Epithelial cell of proximal tubule (primary cell): ENCODE data around the gene HDAC1. TPM values are rescaled to one million over a fixed set of nuclear protein-coding genes. Genes with fewer than 3 reads are reported as not detected.

Experiments used
- DNase-seq: peaks from one replicate; pipeline ENCODE4 v3.0.0-alpha.2; 2011; ENCODE audit warnings: low read depth
- H3K4me3 ChIP-seq: 2 replicates; pipeline ENCODE4 v1.5.1; 2011; ENCODE audit warnings: low read depth, mild to moderate bottlenecking, low read length
- total RNA-seq: library from RNA; depleted of rRNA; stranded (reverse); fragments of >200 nt; gene quantifications from 2 replicates; pipeline ENCODE4 v1.2.3, GENCODE V29; 2015
- TF ChIP-seq, protein P1 (sequence below): conservative IDR thresholded peaks from 2 replicates; pipeline ENCODE4 v1.5.1; 2012; ENCODE audit warnings: low read depth, mild to moderate bottlenecking, low read length

Gene HDAC1
- 117 and 127 TPM in 2 replicates for total RNA-seq

DNA sequence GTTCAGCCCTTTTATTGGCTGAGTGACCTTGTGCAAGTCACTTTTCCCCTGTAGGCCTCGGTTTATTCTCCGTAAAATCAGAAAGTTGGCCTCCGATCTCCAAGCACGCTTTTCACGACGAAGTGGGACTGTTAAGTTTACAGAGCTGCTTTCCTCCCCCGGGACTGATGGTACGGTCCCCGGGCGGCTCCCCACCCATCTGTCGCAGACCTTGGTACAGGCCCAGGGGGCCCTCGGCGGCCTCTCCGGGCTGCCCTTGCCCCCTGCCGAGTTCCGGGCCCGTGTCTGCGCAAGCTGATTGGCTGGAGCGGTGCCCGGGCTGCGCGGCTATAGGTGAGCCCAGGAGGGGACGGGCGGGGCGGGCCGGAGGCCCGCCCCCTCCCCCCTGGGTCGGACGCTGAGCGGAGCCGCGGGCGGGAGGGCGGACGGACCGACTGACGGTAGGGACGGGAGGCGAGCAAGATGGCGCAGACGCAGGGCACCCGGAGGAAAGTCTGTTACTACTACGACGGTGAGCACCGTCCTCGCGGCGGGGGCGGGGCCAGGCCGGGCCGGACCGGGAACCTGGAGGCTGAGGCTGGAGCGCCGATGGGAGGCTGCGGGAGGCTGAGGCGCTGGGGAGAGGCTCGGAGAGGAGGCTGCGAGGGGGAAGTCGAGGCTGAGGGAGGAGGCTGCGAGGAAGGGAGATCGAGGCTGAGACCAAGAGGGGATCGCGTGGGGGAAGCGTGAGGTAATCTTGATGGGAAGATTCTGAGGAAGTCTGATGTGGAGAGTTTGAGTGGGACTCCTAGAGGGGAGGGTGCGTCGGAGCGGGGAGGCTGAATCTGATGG lies at the start of gene HDAC1:
TSS of gene HDAC1 (plus strand) at position 376 of the 831 bp plus-strand sequence. CDS start at position 463, 87 bp downstream.
- peak; percentile 44 for DNase-seq
- TF ChIP-seq, protein P1, sequence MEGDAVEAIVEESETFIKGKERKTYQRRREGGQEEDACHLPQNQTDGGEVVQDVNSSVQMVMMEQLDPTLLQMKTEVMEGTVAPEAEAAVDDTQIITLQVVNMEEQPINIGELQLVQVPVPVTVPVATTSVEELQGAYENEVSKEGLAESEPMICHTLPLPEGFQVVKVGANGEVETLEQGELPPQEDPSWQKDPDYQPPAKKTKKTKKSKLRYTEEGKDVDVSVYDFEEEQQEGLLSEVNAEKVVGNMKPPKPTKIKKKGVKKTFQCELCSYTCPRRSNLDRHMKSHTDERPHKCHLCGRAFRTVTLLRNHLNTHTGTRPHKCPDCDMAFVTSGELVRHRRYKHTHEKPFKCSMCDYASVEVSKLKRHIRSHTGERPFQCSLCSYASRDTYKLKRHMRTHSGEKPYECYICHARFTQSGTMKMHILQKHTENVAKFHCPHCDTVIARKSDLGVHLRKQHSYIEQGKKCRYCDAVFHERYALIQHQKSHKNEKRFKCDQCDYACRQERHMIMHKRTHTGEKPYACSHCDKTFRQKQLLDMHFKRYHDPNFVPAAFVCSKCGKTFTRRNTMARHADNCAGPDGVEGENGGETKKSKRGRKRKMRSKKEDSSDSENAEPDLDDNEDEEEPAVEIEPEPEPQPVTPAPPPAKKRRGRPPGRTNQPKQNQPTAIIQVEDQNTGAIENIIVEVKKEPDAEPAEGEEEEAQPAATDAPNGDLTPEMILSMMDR, result no peak
- peak within 1 kb of the TSS; percentile 83 for H3K4me3 ChIP-seq

DNA sequence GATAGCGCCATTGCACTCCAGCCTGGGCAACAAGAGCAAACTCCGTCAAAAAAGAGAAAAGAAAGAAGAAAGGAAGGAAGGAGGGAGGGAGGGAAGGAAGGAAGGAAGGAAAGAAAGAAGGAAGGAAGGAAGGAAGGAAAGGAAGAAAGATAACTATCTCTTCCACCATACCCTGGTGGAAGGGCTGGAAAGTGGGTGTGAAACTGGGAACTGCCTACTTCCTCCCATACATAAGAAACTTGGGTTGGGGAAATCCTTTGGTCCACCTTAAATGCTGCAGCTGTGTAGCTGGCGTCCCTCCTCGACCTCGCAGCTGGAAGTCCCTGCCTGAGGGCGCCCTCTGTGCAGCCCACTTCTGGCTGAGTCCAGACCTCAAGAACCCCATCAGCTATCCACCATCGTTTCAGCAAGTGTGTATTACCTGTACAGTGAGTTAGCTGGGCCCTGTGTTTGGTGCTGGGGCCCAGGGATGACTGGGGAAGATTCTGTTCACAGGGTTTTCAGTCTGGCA lies 49.5 kb upstream of the HDAC1 start:
- no peak overlapping the region for H3K4me3 ChIP-seq
- no peak for DNase-seq
- TF ChIP-seq, protein P1, result no peak

DNA sequence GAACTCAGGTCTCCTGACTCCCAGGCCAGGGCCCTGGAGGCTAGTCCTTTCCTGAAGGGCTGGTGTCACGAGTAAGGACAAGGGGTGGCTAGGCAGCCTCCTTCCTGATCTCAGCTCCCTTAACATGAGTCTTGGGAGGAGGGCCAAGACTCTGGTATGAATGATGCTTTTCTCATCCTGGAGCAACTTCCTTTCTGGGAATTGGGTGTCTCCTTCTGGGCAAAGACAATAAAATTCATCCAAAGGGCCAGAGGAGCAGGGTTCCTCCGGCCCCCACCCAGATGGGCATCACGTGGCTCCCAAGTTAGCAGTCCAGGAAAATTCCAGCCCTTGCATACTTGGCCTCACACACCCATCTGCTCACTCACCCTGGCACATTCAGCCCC lies 45.0 kb upstream of the HDAC1 start, which contains the start of gene FAM167B:
TSS of gene FAM167B (plus strand) at position 335 of the 386 bp plus-strand sequence. CDS start 200 bp downstream, outside the sequence.
- TF ChIP-seq, protein P1, result no peak
- DNase-seq, result no peak
- H3K4me3 ChIP-seq, result no peak within 1 kb of the TSS

DNA sequence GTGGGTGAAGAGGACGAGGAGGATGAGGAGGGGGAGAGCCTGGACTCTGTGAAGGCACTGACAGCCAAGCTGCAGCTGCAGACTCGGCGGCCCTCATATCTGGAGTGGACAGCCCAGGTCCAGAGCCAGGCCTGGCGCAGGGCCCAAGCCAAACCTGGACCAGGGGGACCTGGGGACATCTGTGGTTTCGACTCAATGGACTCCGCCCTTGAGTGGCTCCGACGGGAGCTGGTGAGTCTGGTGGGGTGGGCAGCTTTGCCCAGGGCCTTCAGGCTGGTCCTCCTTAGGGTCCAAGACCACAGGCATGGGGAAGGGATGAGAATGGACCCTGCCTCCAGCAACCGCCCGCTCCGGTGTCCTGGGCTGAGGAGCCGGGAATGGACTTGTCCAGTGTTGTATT lies 44.4 kb upstream of the HDAC1 start:
- TF ChIP-seq, protein P1, result no peak
- H3K4me3 ChIP-seq, result no peak overlapping the region
- no peak for DNase-seq

DNA sequence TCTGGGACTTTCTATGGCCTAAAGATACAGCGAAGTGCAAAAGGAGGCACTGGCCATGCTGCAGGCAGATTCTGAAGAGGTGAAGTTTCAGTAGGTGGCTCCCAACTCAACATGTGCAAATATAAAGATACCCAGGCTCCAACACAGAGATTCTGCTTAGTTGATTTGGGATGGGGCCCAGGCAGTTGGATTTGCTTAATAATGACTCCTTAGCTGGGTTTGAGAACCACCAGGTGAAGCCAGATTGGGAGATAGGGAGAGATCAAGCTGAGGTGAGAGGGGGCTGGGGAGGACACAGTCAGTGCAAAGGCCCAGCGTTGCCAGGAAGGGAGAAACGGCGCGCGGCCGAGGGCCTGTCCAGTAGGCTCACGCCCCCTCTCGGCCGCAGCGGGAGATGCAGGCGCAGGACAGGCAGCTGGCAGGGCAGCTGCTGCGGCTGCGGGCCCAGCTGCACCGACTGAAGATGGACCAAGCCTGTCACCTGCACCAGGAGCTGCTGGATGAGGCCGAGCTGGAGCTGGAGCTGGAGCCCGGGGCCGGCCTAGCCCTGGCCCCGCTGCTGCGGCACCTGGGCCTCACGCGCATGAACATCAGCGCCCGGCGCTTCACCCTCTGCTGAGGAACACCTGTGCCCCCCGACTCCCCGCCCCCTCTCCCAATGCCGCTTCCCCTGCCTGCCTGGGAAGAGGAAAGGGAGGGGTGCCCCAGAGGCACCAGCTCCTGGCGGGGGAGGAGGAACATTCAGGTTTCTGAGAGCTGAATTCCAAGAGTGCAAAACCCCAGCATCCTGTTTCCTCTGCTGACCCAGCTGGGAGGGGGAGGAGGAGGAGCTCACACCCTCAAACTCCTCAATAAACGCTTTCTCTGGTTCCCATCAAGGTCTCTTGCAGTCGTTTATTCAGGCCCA lies 43.6 kb upstream of the HDAC1 start:
- DNase-seq, result no peak
- H3K4me3 ChIP-seq, result no peak overlapping the region
- TF ChIP-seq, protein P1, result peak; percentile 78

DNA sequence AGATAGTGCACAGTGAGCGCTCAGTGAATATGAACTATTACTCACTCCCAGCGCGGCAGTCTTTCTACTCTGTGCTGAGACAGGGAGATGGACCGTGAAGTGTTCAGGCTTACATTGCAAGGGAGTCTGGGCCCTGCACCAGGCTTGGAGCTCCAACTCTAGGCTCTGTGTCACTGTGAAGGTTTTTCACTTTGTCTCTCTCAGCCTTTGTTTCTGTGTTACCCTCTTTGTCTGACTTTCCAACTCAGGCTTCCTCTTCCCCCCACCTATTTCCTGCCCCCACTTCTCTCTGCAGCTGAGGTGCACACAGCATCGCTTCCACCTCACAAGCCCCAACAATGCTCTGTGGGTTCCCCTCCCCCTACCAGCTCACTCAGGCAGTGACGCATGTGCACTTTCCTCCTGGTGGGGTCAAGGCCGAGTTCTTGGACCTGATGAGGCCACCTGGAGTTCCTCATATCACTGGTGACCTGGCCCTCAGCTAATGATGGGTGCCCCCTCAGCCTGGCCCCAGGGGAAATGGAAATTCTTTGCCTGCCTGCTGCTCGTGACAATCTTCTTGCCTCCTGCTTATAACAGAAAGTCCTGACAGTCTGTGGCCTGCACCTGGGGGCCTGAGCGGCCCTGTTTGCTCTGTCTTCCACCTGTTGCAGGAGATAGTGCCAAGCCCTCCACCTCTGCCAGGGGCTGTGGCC lies 41.9 kb upstream of the HDAC1 start:
- no peak overlapping the region for H3K4me3 ChIP-seq
- TF ChIP-seq, protein P1, result no peak
- no peak for DNase-seq
